Measurements from ENCODE around the gene CD9.

CD9 gene

DNA sequence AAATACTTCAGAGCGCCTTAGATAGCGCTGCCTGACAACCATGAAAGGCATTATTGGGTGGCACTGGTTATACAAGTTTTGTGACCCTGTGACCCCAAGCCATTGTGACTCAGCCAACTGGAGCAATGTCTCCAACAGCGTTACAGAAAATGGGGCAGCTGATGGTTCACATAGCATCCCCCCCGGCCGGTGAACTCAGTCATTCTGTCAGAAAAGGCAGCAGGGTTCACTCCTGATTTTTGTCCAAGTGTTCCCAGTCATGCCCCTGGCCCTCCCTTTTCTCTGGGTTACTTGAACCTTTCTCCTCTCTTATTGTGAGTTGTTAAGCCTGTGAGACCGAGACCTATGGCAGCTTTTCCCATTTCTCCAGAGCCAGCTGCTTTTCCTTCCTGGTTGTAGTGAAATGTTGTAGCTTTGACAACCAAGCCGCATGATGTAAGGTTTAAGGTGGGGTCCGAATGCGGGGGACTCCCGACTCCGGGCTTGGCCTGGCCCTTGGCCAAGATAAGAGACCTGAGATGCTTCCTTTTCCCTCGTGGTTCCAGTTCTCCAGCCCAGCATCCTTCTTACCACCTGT lies 22.0 kb downstream of the CD9 start:
- DNase-seq = no peak

DNA sequence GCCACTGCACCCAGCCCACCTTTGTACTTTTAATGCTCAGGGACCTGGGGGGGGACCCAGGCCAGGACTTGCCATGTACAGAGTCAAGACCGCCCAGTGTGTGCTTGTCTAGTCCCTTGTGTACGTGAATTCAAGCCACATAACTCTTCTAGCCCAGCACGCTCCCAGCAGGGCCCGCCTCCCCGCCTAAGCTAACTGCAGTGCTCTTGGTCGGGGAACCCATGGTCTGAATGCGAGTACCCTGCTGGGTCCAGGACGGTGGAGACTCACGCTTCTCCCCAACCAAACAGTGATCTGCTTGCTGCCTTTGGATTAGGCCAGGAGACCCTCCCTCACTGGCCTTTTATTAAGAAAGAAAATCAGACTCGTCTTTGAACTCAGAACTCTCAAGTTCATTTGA lies 23.3 kb downstream of the CD9 start:
- no peak for DNase-seq

DNA sequence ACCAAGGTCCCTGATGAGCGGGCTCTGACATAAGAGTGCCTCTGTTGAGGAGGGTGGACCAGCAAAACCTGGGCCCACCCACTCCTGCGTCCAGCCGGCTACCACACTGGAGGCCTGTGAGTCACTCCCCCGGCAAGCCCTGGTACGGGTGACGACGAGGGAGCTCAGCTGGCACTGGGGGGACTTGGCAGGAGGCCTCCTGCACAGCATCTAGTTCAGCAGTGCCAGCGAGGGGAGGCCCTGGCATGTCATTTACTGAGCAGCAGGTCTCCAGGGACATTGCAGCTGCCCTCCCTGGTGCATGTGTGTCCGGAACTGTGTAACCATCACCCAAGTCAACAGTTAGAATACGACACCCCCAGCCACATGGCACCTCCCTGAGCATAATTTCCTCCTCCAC lies 24.4 kb downstream of the CD9 start:
- DNase-seq = no peak

DNA sequence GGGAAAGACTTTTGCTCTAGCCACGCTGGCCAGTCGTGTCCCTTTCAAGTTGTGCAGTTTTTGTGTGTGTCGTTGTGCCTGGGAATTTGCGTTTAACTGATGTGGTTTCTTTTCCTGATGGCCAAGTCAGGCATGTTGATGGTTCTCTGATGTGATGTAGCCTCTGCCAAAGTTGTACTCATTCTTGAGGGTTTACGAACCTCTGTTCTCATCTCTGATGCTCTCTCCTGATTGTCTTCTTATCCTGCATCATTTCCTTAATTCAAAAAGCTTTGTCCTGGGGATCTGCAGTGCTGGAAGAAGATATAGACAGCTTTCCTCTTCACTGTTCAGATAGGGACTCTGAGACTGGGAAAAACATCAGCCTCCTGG lies 25.4 kb downstream of the CD9 start:
- DNase-seq = no peak

DNA sequence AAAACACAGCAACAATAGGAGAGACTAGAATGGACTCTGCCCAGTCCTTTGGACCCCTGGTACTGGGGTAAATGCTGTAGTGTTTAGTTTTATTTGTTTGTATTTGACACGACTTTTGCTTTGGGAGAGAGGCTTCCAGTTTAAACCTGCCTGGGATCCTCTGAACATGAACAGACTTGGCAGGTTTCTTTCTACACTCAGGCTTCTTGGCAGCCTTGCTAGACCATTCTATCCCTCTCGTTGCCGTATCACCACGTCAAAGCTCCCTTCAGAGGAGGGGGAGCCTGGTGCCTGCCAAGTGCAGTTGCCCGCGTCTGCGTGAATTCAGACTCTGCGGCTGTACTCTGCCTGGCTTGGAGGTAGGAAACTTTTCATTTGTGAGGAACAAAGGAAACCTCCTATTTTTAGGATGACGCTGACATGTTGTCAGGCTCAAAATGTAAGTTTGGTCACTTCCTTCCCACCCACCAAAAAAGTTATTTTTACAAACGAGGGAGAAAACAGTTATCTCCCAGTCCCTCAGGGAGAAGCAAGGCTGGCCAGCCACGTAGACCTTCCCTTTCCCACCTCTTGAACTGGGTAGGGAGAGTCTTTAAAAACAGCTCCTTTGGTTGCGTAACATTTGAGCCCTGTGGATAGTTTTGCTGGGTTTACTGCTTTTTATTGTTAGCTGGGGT lies 25.9 kb downstream of the CD9 start:
- DNase-seq = no peak

DNA sequence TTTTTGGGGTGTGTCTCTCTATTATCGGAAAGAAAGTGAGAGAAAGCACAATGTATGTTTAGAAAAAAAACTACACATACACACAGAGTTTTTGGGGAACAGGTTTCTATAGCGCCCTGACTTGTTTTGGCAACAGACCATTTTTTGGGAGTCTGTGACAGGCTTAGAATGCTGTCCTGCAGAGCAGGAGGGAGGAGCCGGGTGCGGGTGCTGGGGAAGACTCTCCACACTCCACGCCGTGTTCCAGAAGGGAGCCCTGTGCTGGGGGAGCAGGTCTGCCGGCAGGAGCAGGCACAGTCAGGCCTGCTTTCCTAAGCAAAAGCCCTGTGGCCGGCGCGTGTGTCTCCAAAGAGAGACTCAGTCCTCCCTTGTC lies 26.5 kb downstream of the CD9 start:
- DNase-seq = no peak

DNA sequence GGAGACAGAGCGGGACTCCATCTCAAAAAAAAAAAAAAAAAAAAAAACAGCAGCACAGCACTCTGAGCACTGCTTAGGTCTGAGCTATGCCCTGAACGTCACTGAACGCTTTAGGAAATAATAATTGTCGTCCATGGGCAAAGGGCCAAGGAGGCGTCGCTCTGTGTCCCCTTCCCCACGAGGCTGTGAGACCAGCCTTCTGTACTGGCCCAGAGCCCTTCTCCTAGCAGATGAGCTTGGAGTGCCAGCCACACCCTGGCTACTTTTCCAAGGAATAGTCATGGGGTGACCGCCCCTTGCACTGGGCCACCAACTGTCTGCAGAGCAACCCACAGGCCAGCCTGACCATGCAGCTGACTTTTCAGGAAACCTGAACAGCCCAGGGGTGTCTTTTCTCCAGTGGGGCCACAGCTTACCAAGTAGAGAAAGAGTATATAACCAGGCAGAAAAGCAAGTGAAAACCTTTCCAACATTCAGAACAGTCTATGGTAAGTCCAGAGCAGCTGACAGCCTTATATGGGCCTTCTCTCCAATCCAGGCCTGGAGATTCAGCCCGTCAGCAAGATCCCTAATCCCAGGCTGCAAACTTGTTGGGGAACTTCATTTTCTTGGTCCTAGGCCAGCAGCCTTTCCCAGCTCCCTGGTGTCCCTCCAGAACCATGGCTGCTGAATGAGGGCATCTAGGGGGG lies 28.5 kb downstream of the CD9 start:
- DNase-seq = no peak

DNA sequence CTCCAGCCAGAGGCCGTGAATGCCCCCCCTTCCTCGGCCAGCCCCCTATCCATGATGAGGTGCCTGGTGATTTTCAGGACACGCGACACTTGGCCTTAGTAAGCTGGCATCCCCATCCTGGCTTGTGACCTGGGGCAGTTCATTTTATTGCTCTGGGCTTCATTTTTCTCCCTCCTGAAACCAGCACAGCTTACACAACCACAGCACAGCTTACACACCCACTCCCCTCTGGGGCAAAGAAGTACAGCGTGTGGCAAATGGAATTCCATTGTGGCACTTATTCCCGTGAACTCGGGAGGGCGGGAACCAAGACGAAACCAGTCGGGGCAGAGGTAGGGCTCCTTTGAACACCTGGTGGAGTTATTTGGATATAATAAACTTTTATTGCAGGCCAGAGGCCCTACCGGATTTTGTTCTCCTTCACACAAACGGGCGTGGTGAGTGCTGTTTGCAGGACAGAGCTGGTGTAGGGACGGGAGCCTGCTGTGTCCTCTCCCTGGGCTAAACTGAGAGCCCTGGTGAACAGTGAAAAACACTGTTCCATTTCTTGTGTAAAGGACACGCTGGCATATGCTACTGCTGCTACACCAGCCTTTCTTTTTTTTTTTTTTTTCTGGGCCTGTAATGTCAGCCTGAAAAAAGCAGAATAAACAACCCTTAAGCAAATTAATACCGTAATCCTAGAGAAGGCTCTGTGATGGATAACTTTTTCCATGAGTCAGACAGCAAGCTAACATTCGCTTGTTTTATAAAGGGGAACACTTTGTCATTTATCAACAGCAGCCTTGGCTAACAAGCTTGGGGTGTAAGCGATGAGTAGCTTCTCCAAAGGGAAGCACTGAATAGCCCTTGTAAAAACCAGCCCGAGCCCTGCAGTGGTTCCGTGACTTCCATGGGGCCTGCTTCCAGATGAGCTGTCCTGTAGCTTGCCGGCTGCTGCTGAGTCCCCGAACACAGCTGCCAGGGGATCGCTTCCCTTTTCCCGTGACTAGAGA lies 29.3 kb downstream of the CD9 start:
- DNase-seq = no peak

DNA sequence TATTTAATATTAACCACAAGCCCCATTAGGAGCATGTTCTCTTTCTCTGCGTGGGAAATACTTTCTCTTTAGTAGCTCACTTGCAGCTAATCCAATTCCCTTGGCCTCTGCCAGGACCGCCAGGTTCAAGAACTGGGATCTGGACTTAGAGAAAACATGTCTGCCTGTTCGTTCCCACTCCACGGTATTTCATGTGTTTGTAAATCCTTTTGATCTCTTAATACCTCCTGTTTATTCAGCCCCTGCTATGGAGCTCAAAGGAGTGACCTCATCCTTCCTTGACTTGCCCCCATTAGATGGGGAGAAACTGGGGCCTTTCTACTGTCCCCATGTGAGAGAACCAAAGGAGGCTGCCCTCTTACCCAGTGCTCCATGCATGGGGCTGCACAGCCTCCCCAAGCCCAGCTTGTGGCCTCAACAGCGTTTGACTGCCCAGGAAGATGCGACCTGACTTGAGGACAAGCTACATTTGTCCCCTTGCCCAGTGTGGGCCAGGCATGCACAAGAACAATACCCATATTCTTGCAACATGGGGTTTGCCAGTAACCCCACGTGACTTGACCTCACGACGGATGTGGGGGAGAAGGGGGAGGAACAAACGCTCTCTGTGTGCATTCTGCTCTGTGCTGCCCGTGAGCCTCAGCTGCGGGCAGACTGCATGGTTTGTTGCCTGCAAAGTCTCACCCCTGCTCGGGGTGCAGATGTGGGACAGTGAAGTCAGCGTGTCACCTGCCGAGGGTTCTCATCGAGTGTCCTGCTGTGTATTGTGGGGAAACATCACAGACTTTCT lies 30.3 kb downstream of the CD9 start:
- DNase-seq = no peak

DNA sequence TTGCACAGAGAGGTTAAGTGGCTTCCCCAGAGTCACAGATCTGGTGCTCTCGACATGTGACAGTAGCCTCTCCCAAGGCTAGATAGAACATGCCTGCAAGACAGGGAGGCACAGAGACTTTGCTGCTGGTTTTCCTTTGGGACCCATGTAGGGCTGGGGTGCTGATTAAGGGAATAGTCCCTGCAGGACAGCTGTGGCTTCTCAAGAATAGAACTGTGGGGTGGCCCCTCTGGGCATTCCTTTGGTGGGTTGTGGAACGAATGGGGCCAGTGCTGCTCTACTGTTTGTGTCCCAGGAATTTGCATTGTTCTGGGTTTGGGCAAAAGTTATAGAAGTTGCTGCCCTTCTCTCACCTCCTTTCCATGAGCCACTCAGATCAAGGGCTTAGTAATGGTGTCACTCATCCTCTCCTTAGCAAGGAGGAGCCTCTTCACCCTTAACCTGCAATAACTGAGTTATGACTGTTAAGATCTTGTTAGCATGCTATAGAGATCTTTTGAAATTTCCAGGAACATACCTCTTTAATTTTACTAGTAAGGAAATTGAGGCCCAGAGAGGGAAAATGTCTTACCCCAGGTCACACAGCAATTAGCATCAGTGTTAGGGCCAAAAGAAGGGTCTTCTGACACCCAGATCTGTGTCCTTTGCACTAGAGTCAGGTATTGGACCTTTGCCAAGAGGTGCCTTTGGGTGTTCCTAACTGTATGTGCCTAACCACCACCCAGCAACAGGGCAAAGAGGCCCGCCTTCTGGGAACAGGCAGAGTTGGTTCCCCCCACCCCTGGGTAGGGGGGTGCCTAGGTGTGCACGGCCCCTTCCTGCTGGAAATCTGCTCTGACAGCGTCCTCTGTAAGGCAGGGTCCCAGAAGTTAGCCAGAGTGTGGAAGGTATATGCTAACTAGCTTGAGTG lies 31.4 kb downstream of the CD9 start:
- no peak for DNase-seq

DNA sequence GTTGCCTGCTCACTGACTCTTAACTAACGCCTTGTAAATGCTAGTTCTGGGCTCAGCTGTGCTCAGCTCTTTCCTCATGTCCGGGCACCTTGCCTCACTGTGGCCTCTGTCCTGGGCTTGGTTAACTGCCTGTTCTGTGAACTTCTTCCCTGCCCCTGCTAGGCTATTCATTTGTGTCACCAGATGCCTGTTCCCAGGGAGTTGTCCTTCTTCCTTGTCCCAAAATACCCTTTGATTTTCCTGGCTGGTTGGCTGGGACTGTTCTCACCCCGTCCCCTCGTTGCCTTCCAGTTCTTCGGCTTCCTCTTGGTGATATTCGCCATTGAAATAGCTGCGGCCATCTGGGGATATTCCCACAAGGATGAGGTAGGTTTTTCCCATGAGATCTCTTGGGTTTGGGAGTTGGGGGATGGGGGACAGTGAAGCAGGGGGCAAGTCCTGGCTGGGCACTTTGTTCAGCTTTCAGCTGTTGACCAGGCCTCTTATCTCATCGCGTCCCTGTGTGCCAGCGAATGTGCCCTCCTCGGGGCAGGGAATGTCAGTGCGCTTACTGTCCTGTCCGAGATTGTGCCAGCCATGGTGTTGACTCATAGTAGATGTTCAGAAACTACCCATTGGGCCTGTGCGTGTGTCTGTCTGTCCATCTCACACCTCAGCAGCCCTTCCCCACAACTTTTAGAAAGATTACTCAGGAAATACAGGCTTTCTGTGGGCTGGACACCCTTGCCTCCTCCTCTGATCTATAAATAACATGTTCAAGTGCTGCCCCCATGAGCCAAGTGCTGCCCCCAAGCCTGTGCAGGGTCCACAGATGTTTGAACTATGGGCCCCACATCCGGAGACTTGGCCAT lies 33.1 kb downstream of the CD9 start:
- no peak for DNase-seq

DNA sequence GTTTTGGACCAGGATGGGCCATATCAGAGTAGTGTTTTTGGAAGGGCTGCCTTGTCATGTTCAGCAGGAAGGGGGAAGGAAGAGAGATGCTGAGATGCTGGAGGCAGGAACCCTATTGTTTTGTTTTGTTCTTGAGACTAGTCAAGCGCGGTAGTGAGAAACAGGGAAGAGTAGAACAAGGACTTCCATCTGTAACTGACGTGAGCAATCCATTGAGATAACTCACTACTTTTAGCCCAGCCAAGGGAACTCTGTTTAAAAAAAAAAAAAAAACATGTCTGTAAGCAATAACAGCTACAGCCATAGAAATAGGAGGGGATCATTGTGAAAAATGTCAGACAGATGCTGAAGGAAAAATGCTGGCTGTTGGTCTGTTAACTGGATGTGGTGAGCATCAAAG lies 34.0 kb downstream of the CD9 start:
- no peak for DNase-seq

DNA sequence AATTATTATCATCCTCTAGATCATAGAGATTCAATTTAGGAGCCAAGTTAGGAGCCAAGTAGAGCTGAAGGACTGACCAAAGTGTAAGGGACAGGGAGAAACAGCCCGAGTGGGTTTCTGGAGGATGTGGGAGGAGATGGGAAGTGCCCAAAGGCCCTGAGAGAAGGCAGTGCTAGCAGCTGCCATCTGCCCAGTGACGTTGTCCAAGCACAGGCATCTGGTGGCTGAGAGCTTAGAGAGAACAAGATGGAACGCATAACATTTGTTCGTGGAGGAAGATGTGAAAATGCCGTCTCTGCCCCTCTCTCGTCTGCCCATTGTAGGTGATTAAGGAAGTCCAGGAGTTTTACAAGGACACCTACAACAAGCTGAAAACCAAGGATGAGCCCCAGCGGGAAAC lies 34.7 kb downstream of the CD9 start:
- DNase-seq = no peak

DNA sequence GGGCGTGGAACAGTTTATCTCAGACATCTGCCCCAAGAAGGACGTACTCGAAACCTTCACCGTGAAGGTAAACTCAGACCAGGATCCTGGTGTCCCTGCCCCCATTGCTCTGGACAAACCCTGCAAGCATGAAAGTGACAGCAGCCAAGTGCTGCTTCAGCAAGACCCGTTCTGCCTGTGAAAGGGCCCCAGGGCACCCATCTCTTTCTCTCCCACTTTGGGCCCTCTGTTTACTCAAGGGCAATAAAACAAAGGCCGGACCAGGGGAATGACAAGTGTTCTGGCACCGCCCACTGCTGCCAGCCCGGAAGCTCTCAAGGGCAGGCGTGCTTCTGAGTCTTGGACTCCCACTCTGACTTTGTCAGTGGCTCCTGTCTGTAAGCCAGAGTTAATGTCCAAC lies 35.3 kb downstream of the CD9 start:
- no peak for DNase-seq

DNA sequence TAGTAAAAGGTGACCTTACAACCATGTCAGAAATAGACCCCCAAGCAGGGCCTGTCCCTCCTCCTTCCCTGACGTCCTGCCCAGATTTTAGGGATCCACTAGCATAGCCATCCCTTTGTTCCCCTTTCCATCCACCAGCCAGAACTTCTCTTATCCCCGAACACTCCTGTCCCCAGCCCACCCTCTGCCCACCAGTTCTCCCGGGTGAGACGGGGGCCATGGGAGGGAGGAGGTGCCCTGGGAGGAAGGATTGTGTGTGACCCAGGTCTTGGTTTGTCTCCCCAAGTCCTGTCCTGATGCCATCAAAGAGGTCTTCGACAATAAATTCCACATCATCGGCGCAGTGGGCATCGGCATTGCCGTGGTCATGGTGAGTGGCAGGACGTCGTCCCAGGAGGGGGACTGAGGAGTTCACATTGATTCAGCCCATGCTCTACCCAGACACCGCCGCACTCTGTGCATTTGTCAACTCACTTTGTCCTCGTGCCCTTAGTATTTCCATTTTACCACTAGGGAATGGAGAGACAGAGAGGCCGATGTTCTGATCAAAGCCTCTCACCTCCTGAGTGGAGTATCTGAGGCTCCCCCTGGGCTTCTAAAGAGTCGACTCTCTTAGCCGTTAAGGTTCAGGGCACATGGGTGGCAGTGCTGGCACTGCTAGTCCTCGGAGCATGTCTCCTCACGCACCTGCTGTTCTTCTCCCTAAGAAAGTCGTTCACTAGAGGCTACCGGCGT lies 35.9 kb downstream of the CD9 start:
- no peak for DNase-seq

DNA sequence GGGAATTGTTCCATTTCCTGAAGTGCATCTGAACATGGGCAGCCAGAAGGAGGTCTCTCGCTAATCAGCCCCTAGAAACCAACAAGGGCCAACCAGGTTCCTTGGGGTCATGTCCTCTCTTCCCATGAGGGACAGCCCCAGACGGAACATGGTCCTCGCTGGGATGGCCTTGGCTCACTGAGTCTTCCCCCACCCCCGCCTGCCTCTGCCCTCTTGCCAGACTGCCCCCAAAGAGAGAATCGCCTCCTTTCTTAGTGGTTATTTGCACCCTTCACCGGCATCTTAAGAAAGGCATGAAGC lies 36.4 kb downstream of the CD9 start:
- DNase-seq = no peak

DNA sequence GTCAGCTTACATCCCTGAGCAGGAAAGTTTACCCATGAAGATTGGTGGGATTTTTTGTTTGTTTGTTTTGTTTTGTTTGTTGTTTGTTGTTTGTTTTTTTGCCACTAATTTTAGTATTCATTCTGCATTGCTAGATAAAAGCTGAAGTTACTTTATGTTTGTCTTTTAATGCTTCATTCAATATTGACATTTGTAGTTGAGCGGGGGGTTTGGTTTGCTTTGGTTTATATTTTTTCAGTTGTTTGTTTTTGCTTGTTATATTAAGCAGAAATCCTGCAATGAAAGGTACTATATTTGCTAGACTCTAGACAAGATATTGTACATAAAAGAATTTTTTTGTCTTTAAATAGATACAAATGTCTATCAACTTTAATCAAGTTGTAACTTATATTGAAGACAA lies 37.6 kb downstream of the CD9 start:
- DNase-seq = no peak

DNA sequence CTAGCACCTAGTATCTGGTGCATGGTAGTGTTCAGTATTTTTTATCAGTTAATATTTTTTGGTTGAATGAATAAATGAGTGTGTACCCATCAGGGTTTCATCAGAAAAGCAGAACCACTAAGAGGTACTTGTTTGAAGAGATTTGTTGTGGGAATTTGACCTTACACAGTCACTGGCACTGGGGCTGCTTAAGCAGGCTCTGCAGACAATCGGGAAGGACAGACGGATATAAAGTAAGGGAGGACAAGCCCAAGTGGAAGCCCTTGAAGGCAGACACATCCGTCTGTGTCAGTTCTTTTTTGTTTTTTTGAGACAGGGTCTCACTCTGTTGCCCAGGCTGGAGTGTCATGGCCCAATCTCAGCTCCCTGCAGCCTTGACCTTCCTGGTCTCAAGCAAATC lies 38.7 kb downstream of the CD9 start:
- DNase-seq = no peak

DNA sequence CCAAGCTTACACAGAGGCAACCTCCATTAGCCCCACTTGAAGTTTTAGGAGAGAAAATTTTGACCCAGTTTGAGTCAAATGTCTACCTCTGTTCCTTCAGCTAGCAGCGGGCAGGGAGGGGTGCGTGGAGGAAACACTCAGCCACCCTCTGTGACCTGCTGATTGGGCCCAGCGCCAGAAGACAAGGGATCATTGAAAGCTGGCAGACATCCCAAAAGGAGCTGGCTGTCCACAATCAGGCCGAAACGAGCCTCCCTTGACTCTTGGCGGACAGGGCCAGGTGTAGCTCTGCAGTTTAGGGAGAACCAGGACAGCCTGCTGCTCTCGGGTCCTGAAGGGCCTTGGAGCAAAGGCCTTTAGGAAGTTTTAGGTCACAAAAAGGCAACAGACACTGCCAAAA lies 41.3 kb downstream of the CD9 start:
- DNase-seq = no peak

DNA sequence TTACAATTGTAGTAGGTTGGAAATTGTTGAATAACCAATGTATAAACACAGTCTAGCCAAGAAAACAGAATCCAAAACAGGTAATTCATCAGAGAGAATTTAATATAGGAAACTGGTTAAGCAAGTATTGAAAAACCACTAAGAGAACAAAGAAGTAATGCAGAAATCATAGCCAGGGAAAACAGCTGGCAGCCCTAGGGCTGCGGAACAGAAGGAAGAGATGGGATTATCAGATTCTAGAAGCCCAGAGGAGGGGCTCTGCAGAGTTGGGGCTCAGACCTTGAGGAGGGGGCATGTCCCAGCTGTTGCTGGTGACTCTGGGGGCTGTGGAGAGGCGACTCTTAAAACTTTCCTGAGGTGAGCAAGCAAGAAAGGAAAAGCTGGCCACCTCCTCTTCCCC lies 49.4 kb downstream of the CD9 start:
- no peak for DNase-seq
